Adrenal gland (tissue), 12 donors: ENCODE results near the gene METTL8. TPM values are rescaled to one million over a fixed set of nuclear protein-coding genes. Genes with fewer than 3 reads are reported as not detected.
A peak's percentile ranks its signal among the peaks of the same experiment; 100 is the strongest.
"Not testable (repeated sequence)": the region's sequence is repeated elsewhere in the genome, so short reads cannot be mapped to it uniquely, and the experiment has no call there.

Source experiments
- DNase-seq, 7 donors: peaks; one replicate each; pipeline ENCODE4 v3.0.0-alpha.2; 2019 to 2020
- H3K27ac ChIP-seq, 5 donors: fragments of 200-600 bp; sonication (generic) in 4 of 5; 1 replicate in 3 of 5; 2 replicates in 2 of 5; pipeline versions ENCODE4 v1.5.1 to v1.8.0; 2016 to 2020; ENCODE audit warnings: mild to moderate bottlenecking in 1 of 5
- H3K27me3 ChIP-seq: fragments of 200-600 bp; 2 replicates; pipeline ENCODE4 v1.8.0; 2021
- H3K36me3 ChIP-seq, 2 donors: fragments of 200-600 bp; replicated peaks in 1 of 2; 1 replicate in 1 of 2; 2 replicates in 1 of 2; pipeline versions ENCODE4 v1.5.1 to v1.8.0; 2018 to 2022
- H3K4me1 ChIP-seq, 2 donors: fragments of 200-600 bp; replicated peaks in 1 of 2; 1 replicate in 1 of 2; 2 replicates in 1 of 2; pipeline versions ENCODE4 v1.5.1 to v1.8.0; 2018 to 2021
- H3K4me3 ChIP-seq, 4 donors: fragments of 200-600 bp; sonication (generic) in 3 of 4; one replicate each; pipeline ENCODE4 v1.5.1; 2016 to 2018
- H3K9me3 ChIP-seq, 3 donors: fragments of 200-600 bp; sonication (generic) in 1 of 3; replicated peaks in 1 of 3; 1 replicate in 2 of 3; 2 replicates in 1 of 3; pipeline versions ENCODE4 v1.5.1 to v1.8.0; 2016 to 2021
- POLR2A ChIP-seq, 2 donors: fragments of 450-650 bp; IDR thresholded peaks; one replicate each; pipeline ENCODE4 v1.6.1; 2017; ENCODE audit warnings: antibody characterized with exemption in 2 of 2, mild to moderate bottlenecking in 2 of 2, moderate library complexity in 1 of 2
- WGBS, 4 donors: extraction: QIAGEN DNeasy Blood & Tissue Kit in 2 of 4; methylation state at CpG; one replicate each; pipeline versions ENCODE4 v1.1.5 to v1.1.7; 2013 to 2017; 5-methylcytosine and 5-hydroxymethylcytosine counted together
- intact Hi-C, 2 donors: fragments of 100-400 bp; cut with DNase I; formaldehyde crosslinking; loops; one replicate each; pipeline versions ENCODE4 v1.14.1 to v1.15.0; 2022 to 2023
- polyA plus RNA-seq, 3 donors: library from polyadenylated mRNA; stranded (reverse); fragments of 200-250 nt in 2 of 3; fragments of 350-450 nt in 1 of 3; fragmentation: Illumina TruSeq in 1 of 3; extraction: RNeasy Lipid Tissue Mini Kit (QIAGEN cat#74804) in 1 of 3; gene quantifications; one replicate each; pipeline ENCODE4 v1.2.3, GENCODE V29; 2013 to 2014
- total RNA-seq, 9 donors: library from RNA; depleted of rRNA in 4 of 9; stranded (reverse); fragments of >200 nt in 4 of 9; fragments of 120-200 nt in 1 of 9; fragmentation: NEBNext Ultra II Directional in 1 of 9; extraction: Animal tissue kit (Norgen Biotek cat#: 25700) in 1 of 9; gene quantifications; one replicate each; pipeline versions ENCODE4 v1.1.0 to v1.2.4, GENCODE V29; 2013 to 2023
- TF ChIP-seq, protein P1 (sequence below), 6 experiments: fragments of 450-650 bp in 4 of 6; fragments of 200-600 bp in 2 of 6; sonication (generic) in 1 of 6; IDR thresholded peaks; 1 replicate in 5 of 6; 2 replicates in 1 of 6; pipeline versions ENCODE4 v1.5.1 to v1.8.0; 2016 to 2021; ENCODE audit warnings: antibody characterized with exemption in 6 of 6, mild to moderate bottlenecking in 2 of 6, moderate library complexity in 1 of 6
- donor health status: healthy with polysubstance abuse.
- donor health status: Bipolar disorder and iron deficiency.
- donor health status: DM: yes; HTN: yes; CAD: no.
- donor health status: DM: no; HTN: no; CAD: no.
- donor health status: DM: no; HTN: no; CAD: no.
- donor health status: DM: yes; HTN: yes; CAD: no.

Gene METTL8
- total and polyA plus RNA-seq, 12 donors, result 3.3 to 37.5 (median 19.7) TPM

DNA sequence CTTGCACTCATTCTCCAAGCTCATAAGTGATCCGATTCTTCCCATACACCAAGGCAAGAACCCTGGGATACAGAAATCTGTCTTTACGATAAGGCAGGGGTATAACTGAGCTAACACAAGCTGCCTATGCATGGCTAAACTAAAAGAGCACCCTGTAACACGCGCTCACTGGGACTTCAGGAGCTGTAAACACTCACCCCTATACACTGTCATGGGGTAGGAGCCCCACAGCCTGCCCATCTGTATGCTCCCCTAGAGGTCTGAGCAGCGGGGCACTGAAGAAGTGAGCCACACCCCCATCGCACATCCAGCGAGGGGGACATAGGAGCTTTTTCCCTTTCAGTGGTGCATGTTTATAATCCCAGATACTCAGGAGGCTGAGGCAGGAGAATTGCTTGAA is 46.7 kb downstream of the METTL8 start:
- no peaks in the 10 kb centered on the region for H3K36me3 ChIP-seq
- H3K27ac ChIP-seq, result no peak overlapping the region
- H3K9me3 ChIP-seq, result no peaks in the 10 kb centered on the region
- TF ChIP-seq, protein P1, sequence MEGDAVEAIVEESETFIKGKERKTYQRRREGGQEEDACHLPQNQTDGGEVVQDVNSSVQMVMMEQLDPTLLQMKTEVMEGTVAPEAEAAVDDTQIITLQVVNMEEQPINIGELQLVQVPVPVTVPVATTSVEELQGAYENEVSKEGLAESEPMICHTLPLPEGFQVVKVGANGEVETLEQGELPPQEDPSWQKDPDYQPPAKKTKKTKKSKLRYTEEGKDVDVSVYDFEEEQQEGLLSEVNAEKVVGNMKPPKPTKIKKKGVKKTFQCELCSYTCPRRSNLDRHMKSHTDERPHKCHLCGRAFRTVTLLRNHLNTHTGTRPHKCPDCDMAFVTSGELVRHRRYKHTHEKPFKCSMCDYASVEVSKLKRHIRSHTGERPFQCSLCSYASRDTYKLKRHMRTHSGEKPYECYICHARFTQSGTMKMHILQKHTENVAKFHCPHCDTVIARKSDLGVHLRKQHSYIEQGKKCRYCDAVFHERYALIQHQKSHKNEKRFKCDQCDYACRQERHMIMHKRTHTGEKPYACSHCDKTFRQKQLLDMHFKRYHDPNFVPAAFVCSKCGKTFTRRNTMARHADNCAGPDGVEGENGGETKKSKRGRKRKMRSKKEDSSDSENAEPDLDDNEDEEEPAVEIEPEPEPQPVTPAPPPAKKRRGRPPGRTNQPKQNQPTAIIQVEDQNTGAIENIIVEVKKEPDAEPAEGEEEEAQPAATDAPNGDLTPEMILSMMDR (IDR thresholded peaks at IDR 0.05), result no peak
- no peak for TF ChIP-seq POLR2A (IDR thresholded peaks at IDR 0.05)
- intact Hi-C loops, result no loop called here
- WGBS, 4 donors, result 91 to 93% (median 93%) methylated on average over 5 to 7 of the region's 7 CpGs
- no peak overlapping the region for H3K4me3 ChIP-seq
- no peaks in the 10 kb centered on the region for H3K27me3 ChIP-seq
- H3K4me1 ChIP-seq, result no peaks in the 10 kb centered on the region
- no peak for DNase-seq

DNA sequence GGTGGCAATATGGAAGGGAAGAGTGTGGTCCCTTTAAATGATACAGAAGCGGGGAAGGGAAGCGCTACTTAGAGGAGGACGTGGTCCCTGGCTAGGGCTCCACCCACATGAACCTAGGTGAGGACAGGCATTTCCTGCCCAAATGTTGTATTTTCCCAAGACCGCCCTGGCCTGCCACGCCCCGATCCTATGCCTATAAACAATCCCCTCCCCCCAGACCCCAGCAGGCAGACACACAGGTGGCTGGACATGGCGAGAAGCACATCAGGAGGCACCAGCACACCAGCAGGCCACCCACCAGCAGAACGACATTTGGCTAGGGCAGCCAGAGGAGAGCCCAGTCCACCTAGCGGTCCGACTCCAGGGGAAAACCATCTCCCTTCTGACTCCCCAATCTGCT is 47.2 kb downstream of the METTL8 start:
- Histone ChIP-seq H3K9me3 (no peaks in the 10 kb centered on the region), H3K27ac (no peak overlapping the region), H3K36me3 (no peaks in the 10 kb centered on the region), H3K4me1 (no peaks in the 10 kb centered on the region), H3K27me3 (no peaks in the 10 kb centered on the region), H3K4me3 (no peak overlapping the region)
- intact Hi-C loops, result no loop called here
- WGBS, 4 donors, result 86 to 94% (median 90%) methylated on average over 6 to 10 of the region's 10 CpGs
- no peak for DNase-seq
- TF ChIP-seq POLR2A (IDR thresholded peaks at IDR 0.05), result no peak
- TF ChIP-seq, protein P1 (IDR thresholded peaks at IDR 0.05), result no peak

DNA sequence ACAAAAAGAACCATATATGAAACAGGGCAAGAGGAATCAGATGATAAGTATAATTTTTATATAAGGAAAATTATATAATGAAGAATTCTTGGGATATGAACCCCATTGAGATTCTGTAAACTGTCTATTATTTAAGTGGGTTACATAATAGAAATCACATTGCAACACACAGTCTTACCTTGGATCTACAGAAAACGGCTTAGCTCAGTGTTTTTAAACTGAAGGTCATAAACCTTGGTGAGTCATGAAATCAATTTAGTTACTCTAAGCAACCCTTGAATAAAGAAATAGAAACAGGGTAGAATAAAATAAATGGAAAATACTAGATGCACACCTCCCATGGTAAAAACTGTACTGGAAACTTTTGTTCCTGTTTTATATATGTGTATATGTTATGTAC is 50.7 kb downstream of the METTL8 start:
- intact Hi-C loops, result no loop called here
- 23 to 49% (median 43%) methylated on average over 1 of the region's 1 CpG for WGBS, 4 donors
- no peaks in the 10 kb centered on the region for H3K9me3 ChIP-seq

DNA sequence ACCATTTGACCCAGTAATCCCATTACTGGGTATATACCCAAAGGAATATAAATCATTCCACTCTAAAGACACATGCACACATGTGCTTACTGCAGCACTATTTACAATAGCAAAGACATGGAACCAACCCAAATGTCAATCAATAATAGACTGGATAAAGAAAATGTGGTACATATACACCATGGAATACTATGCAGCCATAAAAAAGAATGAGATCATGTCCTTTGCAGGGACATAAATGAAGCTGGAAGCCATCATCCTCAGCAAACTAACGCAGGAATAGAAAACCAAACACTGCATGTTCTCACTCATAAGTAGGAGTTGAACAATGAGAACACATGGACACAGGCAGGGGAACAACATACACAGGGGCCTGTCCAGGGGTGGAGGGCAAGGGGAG is 51.6 kb downstream of the METTL8 start:
- H3K27me3 ChIP-seq, H3K4me1 ChIP-seq, H3K9me3 ChIP-seq, H3K4me3 ChIP-seq, DNase-seq, intact Hi-C loops, H3K36me3 ChIP-seq, H3K27ac ChIP-seq: not testable (repeated sequence)
- 92 to 100% (median 95%) methylated on average over 1 of the region's 1 CpG for WGBS, 4 donors

More for the DNA sequence above, 50.7 kb downstream of the METTL8 start:
- Histone ChIP-seq H3K36me3 (no peaks in the 10 kb centered on the region), H3K4me1 (no peaks in the 10 kb centered on the region), H3K27me3 (no peaks in the 10 kb centered on the region), H3K4me3 (no peak overlapping the region), H3K27ac (peak overlapping the region in 2 of 5 donors; percentile 37 to 38)
- TF ChIP-seq, protein P1 (IDR thresholded peaks at IDR 0.05), result no peak
- no peak for TF ChIP-seq POLR2A (IDR thresholded peaks at IDR 0.05)
- no peak for DNase-seq

DNA sequence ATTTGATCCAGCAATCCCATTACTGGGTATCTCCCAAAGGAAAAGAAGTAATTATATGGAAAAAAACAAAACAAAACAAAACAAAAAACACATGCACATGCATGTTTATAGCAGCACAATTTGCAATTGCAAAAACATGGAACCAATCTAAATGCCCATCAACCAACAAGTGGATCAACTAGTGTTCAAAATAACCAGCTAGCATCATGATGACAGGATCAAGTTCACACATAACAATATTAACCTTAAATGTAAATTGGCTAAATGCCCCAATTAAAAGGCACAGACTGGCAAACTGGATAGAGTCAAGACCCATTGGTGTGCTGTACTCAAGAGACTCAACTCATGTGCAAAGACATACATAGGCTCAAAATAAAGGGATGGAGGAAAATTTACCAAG is 55.9 kb downstream of the METTL8 start:
- H3K36me3 ChIP-seq, H3K27ac ChIP-seq, H3K9me3 ChIP-seq, H3K27me3 ChIP-seq, intact Hi-C loops, DNase-seq, H3K4me3 ChIP-seq, H3K4me1 ChIP-seq: not testable (repeated sequence)
